Endothelial cell of umbilical vein (primary cell): Measurements from ENCODE around the gene CHST12.

Experiments used
- EZH2 ChIP-seq: IDR thresholded peaks from 2 replicates; pipeline ENCODE4 v1.6.1; 2012; ENCODE audit warnings: borderline replicate concordance, low read depth, mild to moderate bottlenecking, moderate library complexity, low read length, inconsistent platforms; ENCODE audit not compliant: severe bottlenecking
- GATA2 ChIP-seq: IDR thresholded peaks from 2 replicates; pipeline ENCODE4 v1.7.0; 2011; ENCODE audit warnings: low read depth, mild to moderate bottlenecking, moderate library complexity, mixed read lengths, low read length; ENCODE audit not compliant: insufficient read length, insufficient read depth
- JUN ChIP-seq: IDR thresholded peaks from 2 replicates; pipeline ENCODE4 v1.6.1; 2011; ENCODE audit warnings: borderline replicate concordance, low read depth; ENCODE audit not compliant: insufficient read length, insufficient read depth
- POLR2A ChIP-seq: IDR thresholded peaks from 2 replicates; pipeline ENCODE4 v1.6.1; 2012; ENCODE audit warnings: low read depth, mild to moderate bottlenecking, control low read depth, low read length
- POLR2AphosphoS5 ChIP-seq: IDR thresholded peaks from 2 replicates; pipeline ENCODE4 v1.6.1; 2012; ENCODE audit warnings: low read depth, mild to moderate bottlenecking, control low read depth, low read length, moderate library complexity; ENCODE audit not compliant: insufficient read depth
- TF ChIP-seq, protein P1 (sequence below), 2 donors: IDR thresholded peaks; 1 replicate in 1 of 2; 2 replicates in 1 of 2; pipeline ENCODE4 v1.5.1; 2011; ENCODE audit warnings: low read length in 2 of 2, mild to moderate bottlenecking in 2 of 2, moderate library complexity in 2 of 2, control low read depth in 1 of 2, inconsistent platforms in 1 of 2, low read depth in 1 of 2; ENCODE audit not compliant: insufficient read depth in 1 of 2; ENCODE audit errors: extremely low read depth in 1 of 2
- TF ChIP-seq, protein P2 (sequence below): IDR thresholded peaks from 2 replicates; pipeline ENCODE4 v1.6.1; 2011; ENCODE audit not compliant: insufficient read depth, insufficient read length

DNA sequence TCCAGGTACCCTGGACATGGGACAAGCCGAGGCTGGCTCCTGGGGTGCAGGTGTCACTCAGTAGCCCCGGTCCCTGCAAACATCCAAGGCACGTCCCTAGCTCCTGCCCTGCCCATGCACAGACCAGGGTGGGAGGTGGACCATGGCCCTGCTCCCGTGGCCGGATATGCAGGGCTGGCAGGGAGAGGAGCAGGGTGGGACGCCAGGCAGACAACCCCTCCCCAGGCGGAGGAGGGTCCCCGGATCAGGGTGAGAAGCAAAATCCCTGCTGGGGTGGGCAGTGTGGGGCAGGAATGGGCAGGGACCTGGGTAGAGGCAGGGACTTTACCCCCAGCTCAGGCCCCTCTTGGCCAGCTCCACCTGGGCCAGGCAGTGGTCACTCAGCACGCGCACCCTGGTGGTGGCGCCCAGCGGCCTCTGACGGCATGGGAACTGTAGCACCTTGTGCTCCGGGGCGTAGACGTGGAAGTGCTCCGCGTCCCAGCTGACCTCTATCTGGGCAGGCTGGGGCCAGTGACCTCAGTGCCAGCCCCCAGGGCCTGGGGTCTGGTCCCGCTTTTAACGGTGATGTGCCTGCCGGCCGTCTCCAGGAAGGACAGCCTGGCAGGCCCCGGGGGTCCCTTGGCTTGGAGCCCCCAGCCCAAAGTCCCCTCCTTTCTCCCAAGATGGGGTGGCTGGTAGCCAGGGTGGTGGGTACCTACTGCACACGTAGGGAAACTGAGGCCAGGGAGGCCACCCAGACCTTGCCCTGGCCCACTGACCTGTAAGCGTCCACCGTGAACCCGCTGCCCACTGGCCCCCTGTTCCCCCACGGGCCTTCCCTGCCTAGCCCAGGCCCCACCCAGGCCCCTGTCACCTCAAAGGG is 71.6 kb downstream of the CHST12 start:
- no peak for TF ChIP-seq POLR2AphosphoS5
- no peak for TF ChIP-seq POLR2A
- TF ChIP-seq, protein P1, sequence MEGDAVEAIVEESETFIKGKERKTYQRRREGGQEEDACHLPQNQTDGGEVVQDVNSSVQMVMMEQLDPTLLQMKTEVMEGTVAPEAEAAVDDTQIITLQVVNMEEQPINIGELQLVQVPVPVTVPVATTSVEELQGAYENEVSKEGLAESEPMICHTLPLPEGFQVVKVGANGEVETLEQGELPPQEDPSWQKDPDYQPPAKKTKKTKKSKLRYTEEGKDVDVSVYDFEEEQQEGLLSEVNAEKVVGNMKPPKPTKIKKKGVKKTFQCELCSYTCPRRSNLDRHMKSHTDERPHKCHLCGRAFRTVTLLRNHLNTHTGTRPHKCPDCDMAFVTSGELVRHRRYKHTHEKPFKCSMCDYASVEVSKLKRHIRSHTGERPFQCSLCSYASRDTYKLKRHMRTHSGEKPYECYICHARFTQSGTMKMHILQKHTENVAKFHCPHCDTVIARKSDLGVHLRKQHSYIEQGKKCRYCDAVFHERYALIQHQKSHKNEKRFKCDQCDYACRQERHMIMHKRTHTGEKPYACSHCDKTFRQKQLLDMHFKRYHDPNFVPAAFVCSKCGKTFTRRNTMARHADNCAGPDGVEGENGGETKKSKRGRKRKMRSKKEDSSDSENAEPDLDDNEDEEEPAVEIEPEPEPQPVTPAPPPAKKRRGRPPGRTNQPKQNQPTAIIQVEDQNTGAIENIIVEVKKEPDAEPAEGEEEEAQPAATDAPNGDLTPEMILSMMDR (IDR thresholded peaks at IDR 0.05; ENCODE audit: extremely low read depth in 1 of 2, insufficient read depth in 1 of 2, low read depth in 1 of 2, low read length in 2 of 2): no peak
- no peak for TF ChIP-seq EZH2
- no peak for TF ChIP-seq JUN
- no peak for TF ChIP-seq GATA2
- TF ChIP-seq, protein P2, sequence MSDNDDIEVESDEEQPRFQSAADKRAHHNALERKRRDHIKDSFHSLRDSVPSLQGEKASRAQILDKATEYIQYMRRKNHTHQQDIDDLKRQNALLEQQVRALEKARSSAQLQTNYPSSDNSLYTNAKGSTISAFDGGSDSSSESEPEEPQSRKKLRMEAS: no peak
